ENCODE measurements around the gene MOGAT3. TPM values are rescaled to one million over a fixed set of nuclear protein-coding genes. Genes with fewer than 3 reads are reported as not detected.
A peak's percentile ranks its signal among the peaks of the same experiment; 100 is the strongest.

Gene MOGAT3
- total RNA-seq, 1 experiment from 2014 or later, result 6.3 TPM

DNA sequence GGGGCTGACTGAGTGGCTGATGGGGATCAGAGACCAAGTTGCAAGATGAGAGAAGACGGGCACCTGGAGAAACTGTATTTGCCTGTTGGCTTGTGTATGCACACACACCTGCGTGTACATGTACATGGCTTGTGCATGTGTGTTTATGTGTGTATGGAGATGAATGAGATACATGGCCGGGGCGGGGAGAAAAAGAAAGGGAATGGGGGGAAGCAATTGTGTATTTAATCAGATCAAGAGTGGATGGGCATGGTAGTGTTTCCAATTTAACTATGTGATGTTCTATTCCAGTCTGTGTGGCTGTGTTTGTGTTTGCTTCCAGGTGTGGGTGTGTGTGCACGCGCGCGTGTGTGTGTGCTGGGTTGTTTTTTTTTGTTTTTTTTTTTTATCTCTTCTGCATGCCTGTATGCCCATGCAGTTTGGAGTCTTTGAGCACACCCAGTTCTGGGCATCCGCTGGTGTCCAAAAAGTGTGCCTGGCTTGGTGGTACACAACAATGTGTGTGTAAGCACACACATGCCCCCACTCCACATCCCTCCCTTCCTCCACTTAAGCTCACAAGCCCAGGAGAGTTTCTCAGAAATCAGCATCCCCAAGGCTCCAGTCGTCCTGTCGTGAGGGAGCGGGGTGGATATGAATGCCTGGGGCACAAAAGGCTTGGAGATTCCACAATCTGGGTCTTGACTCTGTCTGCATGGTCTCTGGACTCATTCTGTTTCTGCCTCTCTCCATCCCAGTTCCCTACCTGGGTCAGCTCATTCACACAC, 33.0 kb downstream of the MOGAT3 start:
- H3K27me3 Mint-ChIP-seq (ENCODE audit: insufficient read depth, unreplicated experiment), result peaks cover 50% of the 10 kb centered on the region
- CTCF ChIA-PET, result interaction anchor here (0.6 to 2.0 kb wide), 4 partner anchors 24 to 84 kb away, joined by 3 to 8 read pairs (median 4); no protein-coding TSS in a partner anchor
- H3K27ac Mint-ChIP-seq (ENCODE audit: unreplicated experiment), result no peak overlapping the region
- Histone ChIP-seq H3K36me3 (ENCODE audit: control insufficient read depth, insufficient read depth, low read length) (no peaks in the 10 kb centered on the region), H3K9me3 (no peaks in the 10 kb centered on the region), H3K4me1 (peaks cover 32% of the 10 kb centered on the region), H3K27me3 (replicated peaks; ENCODE audit: control insufficient read depth, insufficient read depth, low read length) (peaks cover 9% of the 10 kb centered on the region), H3K4me3 (ENCODE audit: low read depth, low read length) (no peak overlapping the region)
- TF ChIP-seq, protein P1, sequence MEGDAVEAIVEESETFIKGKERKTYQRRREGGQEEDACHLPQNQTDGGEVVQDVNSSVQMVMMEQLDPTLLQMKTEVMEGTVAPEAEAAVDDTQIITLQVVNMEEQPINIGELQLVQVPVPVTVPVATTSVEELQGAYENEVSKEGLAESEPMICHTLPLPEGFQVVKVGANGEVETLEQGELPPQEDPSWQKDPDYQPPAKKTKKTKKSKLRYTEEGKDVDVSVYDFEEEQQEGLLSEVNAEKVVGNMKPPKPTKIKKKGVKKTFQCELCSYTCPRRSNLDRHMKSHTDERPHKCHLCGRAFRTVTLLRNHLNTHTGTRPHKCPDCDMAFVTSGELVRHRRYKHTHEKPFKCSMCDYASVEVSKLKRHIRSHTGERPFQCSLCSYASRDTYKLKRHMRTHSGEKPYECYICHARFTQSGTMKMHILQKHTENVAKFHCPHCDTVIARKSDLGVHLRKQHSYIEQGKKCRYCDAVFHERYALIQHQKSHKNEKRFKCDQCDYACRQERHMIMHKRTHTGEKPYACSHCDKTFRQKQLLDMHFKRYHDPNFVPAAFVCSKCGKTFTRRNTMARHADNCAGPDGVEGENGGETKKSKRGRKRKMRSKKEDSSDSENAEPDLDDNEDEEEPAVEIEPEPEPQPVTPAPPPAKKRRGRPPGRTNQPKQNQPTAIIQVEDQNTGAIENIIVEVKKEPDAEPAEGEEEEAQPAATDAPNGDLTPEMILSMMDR (IDR thresholded peaks at IDR 0.05; ENCODE audit: insufficient read depth in 1 of 2, low read depth in 1 of 2, low read length in 1 of 2, severe bottlenecking in 1 of 2, unreplicated experiment in 1 of 2), result no peak
- no TSS peak for BruUV-seq (replicated peaks)
- peaks cover 21% of the 10 kb centered on the region for H3K36me3 Mint-ChIP-seq (ENCODE audit: insufficient read depth, unreplicated experiment)
- no peaks in the 10 kb centered on the region for H3K9me3 Mint-ChIP-seq (ENCODE audit: unreplicated experiment)
- intact Hi-C loops (cut with micrococcal nuclease; ENCODE audit: unreplicated experiment), result no loop called here
- DNase-seq, result no peak
- no peak overlapping the region for H3K4me3 Mint-ChIP-seq (ENCODE audit: unreplicated experiment)
- POLR2A ChIA-PET, result no interaction called here
- H3K4me1 Mint-ChIP-seq (ENCODE audit: low read depth, unreplicated experiment), result peaks cover 44% of the 10 kb centered on the region

DNA sequence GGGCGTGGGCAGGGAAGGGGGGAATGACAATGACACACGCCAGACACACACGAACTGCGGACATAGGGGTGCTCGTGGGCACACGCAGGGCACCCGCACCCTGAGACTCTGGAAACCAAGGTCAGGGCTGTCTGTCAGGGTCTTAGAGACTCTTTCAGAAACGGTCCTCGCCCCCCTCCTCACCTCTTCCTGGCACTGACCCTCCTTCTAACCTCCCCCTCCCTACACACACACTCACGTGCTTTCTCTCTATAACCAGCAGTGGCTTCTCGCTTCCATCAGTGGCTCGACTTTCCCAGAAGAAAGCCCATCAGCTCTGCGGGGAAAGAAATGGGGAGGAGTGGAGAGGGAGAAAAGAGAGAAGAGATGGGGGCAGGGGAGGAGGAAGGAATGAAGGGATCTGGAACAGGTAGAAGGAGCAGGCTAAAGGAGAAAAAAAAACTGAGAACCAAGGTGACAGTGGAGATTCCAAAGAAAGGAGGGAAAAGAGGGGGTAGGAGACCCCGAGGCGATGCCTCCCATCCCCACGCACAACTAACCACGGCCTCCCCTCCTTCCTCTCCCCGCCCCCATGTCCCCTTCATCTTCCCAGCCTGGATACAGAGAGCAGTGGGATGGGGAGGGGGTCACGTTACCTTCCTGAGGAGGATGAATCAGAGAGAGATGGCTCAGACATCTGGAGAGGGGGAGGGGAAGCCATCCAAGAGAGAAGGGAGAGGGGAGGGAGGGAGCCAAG, 33.8 kb downstream of the MOGAT3 start:
- H3K27ac Mint-ChIP-seq (ENCODE audit: unreplicated experiment), result no peak overlapping the region
- H3K4me1 ChIP-seq, result peaks cover 29% of the 10 kb centered on the region

DNA sequence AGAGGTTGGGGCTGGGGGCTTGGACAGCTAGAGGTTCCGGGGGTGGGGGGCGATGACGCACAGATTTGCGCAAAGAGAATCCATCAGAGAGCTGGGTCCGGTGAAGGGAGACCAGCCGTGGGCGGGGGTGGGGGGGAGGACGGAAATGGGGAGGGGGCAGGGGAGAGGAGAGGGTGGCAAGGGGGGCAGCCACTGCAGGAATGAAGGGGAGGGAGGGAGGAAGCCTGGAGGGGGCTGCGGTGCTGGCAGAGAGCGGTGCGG, 34.3 kb downstream of the MOGAT3 start:
- no peak for DNase-seq
- H3K27me3 ChIP-seq (replicated peaks; ENCODE audit: control insufficient read depth, insufficient read depth, low read length), result peaks cover 5% of the 10 kb centered on the region
- no peaks in the 10 kb centered on the region for H3K36me3 ChIP-seq (ENCODE audit: control insufficient read depth, insufficient read depth, low read length)
- Mint-ChIP-seq H3K27me3 (ENCODE audit: insufficient read depth, unreplicated experiment) (peaks cover 45% of the 10 kb centered on the region), H3K27ac (ENCODE audit: unreplicated experiment) (no peak overlapping the region), H3K36me3 (ENCODE audit: insufficient read depth, unreplicated experiment) (peaks cover 21% of the 10 kb centered on the region), H3K9me3 (ENCODE audit: unreplicated experiment) (no peaks in the 10 kb centered on the region), H3K4me3 (ENCODE audit: unreplicated experiment) (peak overlapping the region; percentile 48), H3K4me1 (ENCODE audit: low read depth, unreplicated experiment) (peaks cover 38% of the 10 kb centered on the region)
- H3K9me3 ChIP-seq, result no peaks in the 10 kb centered on the region
- intact Hi-C loops (cut with micrococcal nuclease; ENCODE audit: unreplicated experiment), result no loop called here
- no TSS peak for BruUV-seq (replicated peaks)
- no peak overlapping the region for H3K4me3 ChIP-seq (ENCODE audit: low read depth, low read length)
- ChIA-PET POLR2A (no interaction called here), CTCF (no interaction called here)
- H3K4me1 ChIP-seq, result peaks cover 34% of the 10 kb centered on the region
- TF ChIP-seq, protein P1 (IDR thresholded peaks at IDR 0.05; ENCODE audit: insufficient read depth in 1 of 2, low read depth in 1 of 2, low read length in 1 of 2, severe bottlenecking in 1 of 2, unreplicated experiment in 1 of 2), result no peak

More for the DNA sequence above, 33.8 kb downstream of the MOGAT3 start:
- CTCF ChIA-PET, result interaction anchor here (2.0 kb wide), 1 partner anchor 23 kb away, joined by 8 read pairs; no protein-coding TSS in a partner anchor
- POLR2A ChIA-PET, result no interaction called here
- H3K4me1 Mint-ChIP-seq (ENCODE audit: low read depth, unreplicated experiment), result peaks cover 41% of the 10 kb centered on the region
- no TSS peak for BruUV-seq (replicated peaks)
- DNase-seq, result no peak
- H3K9me3 ChIP-seq, result no peaks in the 10 kb centered on the region
- peaks cover 48% of the 10 kb centered on the region for H3K27me3 Mint-ChIP-seq (ENCODE audit: insufficient read depth, unreplicated experiment)
- peak overlapping the region; percentile 48 for H3K4me3 Mint-ChIP-seq (ENCODE audit: unreplicated experiment)
- TF ChIP-seq, protein P1 (IDR thresholded peaks at IDR 0.05; ENCODE audit: insufficient read depth in 1 of 2, low read depth in 1 of 2, low read length in 1 of 2, severe bottlenecking in 1 of 2, unreplicated experiment in 1 of 2), result no peak
- peaks cover 21% of the 10 kb centered on the region for H3K36me3 Mint-ChIP-seq (ENCODE audit: insufficient read depth, unreplicated experiment)
- H3K27me3 ChIP-seq (replicated peaks; ENCODE audit: control insufficient read depth, insufficient read depth, low read length), result peaks cover 7% of the 10 kb centered on the region
- H3K4me3 ChIP-seq (ENCODE audit: low read depth, low read length), result no peak overlapping the region
- intact Hi-C loops (cut with micrococcal nuclease; ENCODE audit: unreplicated experiment), result no loop called here
- H3K9me3 Mint-ChIP-seq (ENCODE audit: unreplicated experiment), result no peaks in the 10 kb centered on the region
- H3K36me3 ChIP-seq (ENCODE audit: control insufficient read depth, insufficient read depth, low read length), result no peaks in the 10 kb centered on the region

All from Caco-2 (cell line).